WTC11 (cell line): ENCODE measurements around the gene KCNMA1. TPM values are rescaled to one million over a fixed set of nuclear protein-coding genes. Genes with fewer than 3 reads are reported as not detected.

Source experiments
- ATAC-seq: fragments of 200-7000 bp; cut with Tn5 transposase; 2 replicates; pipeline ENCODE4 v1.10.0; 2021; ENCODE audit warnings: mild to moderate bottlenecking, moderate library complexity
- CTCF ChIA-PET: fragments of 300-600 bp; sonication (Branson Sonifier 250); formaldehyde crosslinking; loops from one replicate; lab custom pipeline; 2021; ENCODE audit warnings: antibody characterized with exemption; lab: Charles Lee
- POLR2A ChIA-PET: fragments of 350-600 bp; sonication (Branson Sonifier 250); formaldehyde crosslinking; loops from one replicate; lab custom pipeline; 2021; ENCODE audit warnings: antibody characterized with exemption; lab: Charles Lee
- DNase-seq: peaks from one replicate; pipeline ENCODE4 v3.0.0; 2021; ENCODE audit warnings: low spot score
- H3K27ac Mint-ChIP-seq: 2 replicates; pipeline ENCODE4 v1.8.0; 2021; ENCODE audit warnings: mixed read lengths
- H3K27me3 Mint-ChIP-seq: 2 replicates; pipeline ENCODE4 v1.8.0; 2021; ENCODE audit warnings: low read depth, mild to moderate bottlenecking, moderate library complexity, mixed read lengths
- H3K36me3 Mint-ChIP-seq: 2 replicates; pipeline ENCODE4 v1.8.0; 2021; ENCODE audit warnings: mixed read lengths
- H3K4me1 Mint-ChIP-seq: 2 replicates; pipeline ENCODE4 v1.8.0; 2022; ENCODE audit warnings: mixed read lengths
- H3K4me3 Mint-ChIP-seq: 2 replicates; pipeline ENCODE4 v1.8.0; 2021; ENCODE audit warnings: mild to moderate bottlenecking, moderate library complexity, mixed read lengths
- H3K9me3 Mint-ChIP-seq: 2 replicates; pipeline ENCODE4 v1.8.0; 2021; ENCODE audit warnings: mixed read lengths
- ESRRA ChIP-seq: sonication (generic); formaldehyde crosslinking; IDR thresholded peaks from 2 replicates; pipeline ENCODE4 v1.8.1; 2022; ENCODE audit warnings: mild to moderate bottlenecking, missing genetic modification reagents, borderline replicate concordance
- MXD4 ChIP-seq: fragments of 250-450 bp; sonication (Bioruptor Pico); IDR thresholded peaks from 2 replicates; pipeline ENCODE4 v1.8.0; 2021; ENCODE audit warnings: mild to moderate bottlenecking, moderate library complexity, borderline replicate concordance
- NFATC4 ChIP-seq: fragments of 250-450 bp; sonication (Bioruptor Pico); IDR thresholded peaks from 2 replicates; pipeline ENCODE4 v1.9.0; 2021; ENCODE audit warnings: mild to moderate bottlenecking
- SMAD3 ChIP-seq: sonication (generic); formaldehyde crosslinking; IDR thresholded peaks from 2 replicates; pipeline ENCODE4 v1.8.0; 2022; ENCODE audit warnings: missing genetic modification reagents, mild to moderate bottlenecking, borderline replicate concordance
- ZNF396 ChIP-seq: fragments of 250-450 bp; sonication (Bioruptor Pico); IDR thresholded peaks from 2 replicates; pipeline ENCODE4 v1.8.0; 2021; ENCODE audit warnings: mild to moderate bottlenecking, moderate library complexity, borderline replicate concordance
- total RNA-seq: library from RNA; stranded (reverse); gene quantifications from 3 replicates; pipeline ENCODE4 v1.2.3, GENCODE V29; 2021
- TF ChIP-seq, protein P1 (sequence below): sonication (generic); formaldehyde crosslinking; IDR thresholded peaks from 2 replicates; pipeline ENCODE4 v1.8.1; 2022; ENCODE audit warnings: low read depth, missing genetic modification reagents, borderline replicate concordance
- TF ChIP-seq, protein P2 (sequence below): sonication (generic); formaldehyde crosslinking; IDR thresholded peaks from 2 replicates; pipeline ENCODE4 v1.8.0; 2022; ENCODE audit warnings: mild to moderate bottlenecking, missing genetic modification reagents
- TF ChIP-seq, protein P3 (sequence below): sonication (generic); formaldehyde crosslinking; IDR thresholded peaks from 2 replicates; pipeline ENCODE4 v1.8.1; 2022; ENCODE audit warnings: mild to moderate bottlenecking, missing genetic modification reagents, moderate library complexity, borderline replicate concordance
- TF ChIP-seq, protein P4 (sequence below): sonication (generic); formaldehyde crosslinking; IDR thresholded peaks from 2 replicates; pipeline ENCODE4 v1.8.0; 2022; ENCODE audit warnings: missing genetic modification reagents
- TF ChIP-seq, protein P5 (sequence below): fragments of 250-450 bp; sonication (Bioruptor Pico); conservative IDR thresholded peaks from 2 replicates; pipeline ENCODE4 v1.9.0; 2021; ENCODE audit warnings: mild to moderate bottlenecking
- TF ChIP-seq, protein P6 (sequence below): sonication (generic); formaldehyde crosslinking; IDR thresholded peaks from 2 replicates; pipeline ENCODE4 v1.8.0; 2022; ENCODE audit warnings: mild to moderate bottlenecking, missing genetic modification reagents

Gene KCNMA1
- total RNA-seq, 1 experiment from 2014 or later = 7.3 TPM

DNA sequence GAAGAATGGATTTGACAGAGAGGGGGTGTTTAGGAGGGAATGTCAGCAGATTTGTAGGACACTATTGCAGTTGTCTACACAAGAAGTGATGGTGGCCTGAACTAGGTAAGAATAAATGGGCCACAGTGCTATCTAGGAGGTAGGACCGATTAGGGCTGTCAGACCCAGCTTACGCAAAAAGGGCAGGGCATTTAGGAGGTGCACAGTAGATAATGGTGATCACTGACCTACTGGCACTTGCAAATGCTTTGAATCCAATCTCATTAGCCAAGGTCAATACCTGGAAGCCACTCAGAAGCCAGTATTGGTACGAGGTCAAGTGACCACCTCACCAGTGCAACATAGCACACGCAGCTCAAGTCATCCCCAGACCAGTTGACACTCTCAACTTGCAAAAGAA lies 330.9 kb downstream of the KCNMA1 start:
- POLR2A ChIA-PET = no interaction called here
- Mint-ChIP-seq H3K9me3 (no peaks in the 10 kb centered on the region), H3K4me1 (peaks cover 4% of the 10 kb centered on the region; the same call in 1 of the 2 replicates), H3K27me3 (peaks cover under 1% of the 10 kb centered on the region; the same call in 1 of the 2 replicates), H3K36me3 (no peaks in the 10 kb centered on the region), H3K27ac (no peak overlapping the region), H3K4me3 (no peak overlapping the region)
- DNase-seq = no peak
- no peak for ATAC-seq
- TF ChIP-seq, protein P1, sequence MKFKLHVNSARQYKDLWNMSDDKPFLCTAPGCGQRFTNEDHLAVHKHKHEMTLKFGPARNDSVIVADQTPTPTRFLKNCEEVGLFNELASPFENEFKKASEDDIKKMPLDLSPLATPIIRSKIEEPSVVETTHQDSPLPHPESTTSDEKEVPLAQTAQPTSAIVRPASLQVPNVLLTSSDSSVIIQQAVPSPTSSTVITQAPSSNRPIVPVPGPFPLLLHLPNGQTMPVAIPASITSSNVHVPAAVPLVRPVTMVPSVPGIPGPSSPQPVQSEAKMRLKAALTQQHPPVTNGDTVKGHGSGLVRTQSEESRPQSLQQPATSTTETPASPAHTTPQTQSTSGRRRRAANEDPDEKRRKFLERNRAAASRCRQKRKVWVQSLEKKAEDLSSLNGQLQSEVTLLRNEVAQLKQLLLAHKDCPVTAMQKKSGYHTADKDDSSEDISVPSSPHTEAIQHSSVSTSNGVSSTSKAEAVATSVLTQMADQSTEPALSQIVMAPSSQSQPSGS = no peak
- TF ChIP-seq NFATC4 (CRISPR knock-in tag) (no peak), SMAD3 (CRISPR knock-in tag) (no peak), MXD4 (CRISPR knock-in tag) (no peak), ESRRA (CRISPR knock-in tag) (no peak), ZNF396 (CRISPR knock-in tag) (no peak)
- TF ChIP-seq, protein P2, sequence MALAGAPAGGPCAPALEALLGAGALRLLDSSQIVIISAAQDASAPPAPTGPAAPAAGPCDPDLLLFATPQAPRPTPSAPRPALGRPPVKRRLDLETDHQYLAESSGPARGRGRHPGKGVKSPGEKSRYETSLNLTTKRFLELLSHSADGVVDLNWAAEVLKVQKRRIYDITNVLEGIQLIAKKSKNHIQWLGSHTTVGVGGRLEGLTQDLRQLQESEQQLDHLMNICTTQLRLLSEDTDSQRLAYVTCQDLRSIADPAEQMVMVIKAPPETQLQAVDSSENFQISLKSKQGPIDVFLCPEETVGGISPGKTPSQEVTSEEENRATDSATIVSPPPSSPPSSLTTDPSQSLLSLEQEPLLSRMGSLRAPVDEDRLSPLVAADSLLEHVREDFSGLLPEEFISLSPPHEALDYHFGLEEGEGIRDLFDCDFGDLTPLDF = no peak
- TF ChIP-seq, protein P3, sequence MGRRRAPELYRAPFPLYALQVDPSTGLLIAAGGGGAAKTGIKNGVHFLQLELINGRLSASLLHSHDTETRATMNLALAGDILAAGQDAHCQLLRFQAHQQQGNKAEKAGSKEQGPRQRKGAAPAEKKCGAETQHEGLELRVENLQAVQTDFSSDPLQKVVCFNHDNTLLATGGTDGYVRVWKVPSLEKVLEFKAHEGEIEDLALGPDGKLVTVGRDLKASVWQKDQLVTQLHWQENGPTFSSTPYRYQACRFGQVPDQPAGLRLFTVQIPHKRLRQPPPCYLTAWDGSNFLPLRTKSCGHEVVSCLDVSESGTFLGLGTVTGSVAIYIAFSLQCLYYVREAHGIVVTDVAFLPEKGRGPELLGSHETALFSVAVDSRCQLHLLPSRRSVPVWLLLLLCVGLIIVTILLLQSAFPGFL = no peak
- TF ChIP-seq, protein P4, sequence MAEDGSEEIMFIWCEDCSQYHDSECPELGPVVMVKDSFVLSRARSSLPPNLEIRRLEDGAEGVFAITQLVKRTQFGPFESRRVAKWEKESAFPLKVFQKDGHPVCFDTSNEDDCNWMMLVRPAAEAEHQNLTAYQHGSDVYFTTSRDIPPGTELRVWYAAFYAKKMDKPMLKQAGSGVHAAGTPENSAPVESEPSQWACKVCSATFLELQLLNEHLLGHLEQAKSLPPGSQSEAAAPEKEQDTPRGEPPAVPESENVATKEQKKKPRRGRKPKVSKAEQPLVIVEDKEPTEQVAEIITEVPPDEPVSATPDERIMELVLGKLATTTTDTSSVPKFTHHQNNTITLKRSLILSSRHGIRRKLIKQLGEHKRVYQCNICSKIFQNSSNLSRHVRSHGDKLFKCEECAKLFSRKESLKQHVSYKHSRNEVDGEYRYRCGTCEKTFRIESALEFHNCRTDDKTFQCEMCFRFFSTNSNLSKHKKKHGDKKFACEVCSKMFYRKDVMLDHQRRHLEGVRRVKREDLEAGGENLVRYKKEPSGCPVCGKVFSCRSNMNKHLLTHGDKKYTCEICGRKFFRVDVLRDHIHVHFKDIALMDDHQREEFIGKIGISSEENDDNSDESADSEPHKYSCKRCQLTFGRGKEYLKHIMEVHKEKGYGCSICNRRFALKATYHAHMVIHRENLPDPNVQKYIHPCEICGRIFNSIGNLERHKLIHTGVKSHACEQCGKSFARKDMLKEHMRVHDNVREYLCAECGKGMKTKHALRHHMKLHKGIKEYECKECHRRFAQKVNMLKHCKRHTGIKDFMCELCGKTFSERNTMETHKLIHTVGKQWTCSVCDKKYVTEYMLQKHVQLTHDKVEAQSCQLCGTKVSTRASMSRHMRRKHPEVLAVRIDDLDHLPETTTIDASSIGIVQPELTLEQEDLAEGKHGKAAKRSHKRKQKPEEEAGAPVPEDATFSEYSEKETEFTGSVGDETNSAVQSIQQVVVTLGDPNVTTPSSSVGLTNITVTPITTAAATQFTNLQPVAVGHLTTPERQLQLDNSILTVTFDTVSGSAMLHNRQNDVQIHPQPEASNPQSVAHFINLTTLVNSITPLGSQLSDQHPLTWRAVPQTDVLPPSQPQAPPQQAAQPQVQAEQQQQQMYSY (CRISPR knock-in tag) = no peak
- TF ChIP-seq, protein P5, sequence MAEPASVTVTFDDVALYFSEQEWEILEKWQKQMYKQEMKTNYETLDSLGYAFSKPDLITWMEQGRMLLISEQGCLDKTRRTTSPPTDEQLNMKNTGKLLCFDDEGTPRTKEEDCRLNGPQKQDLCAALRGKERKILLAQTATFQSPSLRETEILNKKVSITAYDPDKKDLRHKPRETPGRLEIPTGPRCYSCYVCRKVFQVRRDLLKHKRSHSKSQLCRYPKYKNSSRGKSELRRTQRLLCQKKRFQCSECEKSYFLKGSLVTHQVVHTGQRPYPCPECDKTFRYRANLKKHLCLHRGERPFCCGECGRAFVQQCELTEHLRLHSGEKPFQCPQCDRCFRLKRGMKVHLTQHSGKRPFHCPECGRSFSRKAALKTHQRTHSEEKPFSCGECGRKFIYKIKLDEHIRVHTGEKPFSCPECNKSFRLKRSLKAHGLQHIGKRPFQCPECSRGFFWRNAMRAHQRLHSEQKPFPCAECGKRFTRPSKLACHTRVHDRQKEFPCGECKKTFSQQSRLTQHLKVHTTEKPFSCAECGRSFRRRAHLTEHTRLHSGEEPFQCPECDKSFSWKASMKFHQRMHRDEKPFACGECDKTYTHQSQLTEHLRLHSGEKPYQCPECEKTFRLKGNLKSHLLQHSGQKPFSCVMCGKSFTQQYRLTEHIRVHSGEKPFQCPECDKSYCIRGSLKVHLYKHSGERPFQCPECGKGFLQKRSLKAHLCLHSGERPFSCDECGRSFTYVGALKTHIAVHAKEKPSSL (CRISPR knock-in tag) = no peak
- TF ChIP-seq, protein P6, sequence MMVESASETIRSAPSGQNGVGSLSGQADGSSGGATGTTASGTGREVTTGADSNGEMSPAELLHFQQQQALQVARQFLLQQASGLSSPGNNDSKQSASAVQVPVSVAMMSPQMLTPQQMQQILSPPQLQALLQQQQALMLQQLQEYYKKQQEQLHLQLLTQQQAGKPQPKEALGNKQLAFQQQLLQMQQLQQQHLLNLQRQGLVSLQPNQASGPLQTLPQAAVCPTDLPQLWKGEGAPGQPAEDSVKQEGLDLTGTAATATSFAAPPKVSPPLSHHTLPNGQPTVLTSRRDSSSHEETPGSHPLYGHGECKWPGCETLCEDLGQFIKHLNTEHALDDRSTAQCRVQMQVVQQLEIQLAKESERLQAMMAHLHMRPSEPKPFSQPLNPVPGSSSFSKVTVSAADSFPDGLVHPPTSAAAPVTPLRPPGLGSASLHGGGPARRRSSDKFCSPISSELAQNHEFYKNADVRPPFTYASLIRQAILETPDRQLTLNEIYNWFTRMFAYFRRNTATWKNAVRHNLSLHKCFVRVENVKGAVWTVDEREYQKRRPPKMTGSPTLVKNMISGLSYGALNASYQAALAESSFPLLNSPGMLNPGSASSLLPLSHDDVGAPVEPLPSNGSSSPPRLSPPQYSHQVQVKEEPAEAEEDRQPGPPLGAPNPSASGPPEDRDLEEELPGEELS (CRISPR knock-in tag) = no peak
- CTCF ChIA-PET = interaction anchor here (1.2 kb wide), 1 partner anchor 450 kb away, joined by 3 read pairs; no protein-coding TSS in a partner anchor
